Measurements from ENCODE around the gene PIMREG.

The PIMREG gene

GRCh38 chr17:6439951-6440350 is 4.3 kb upstream of the PIMREG start:
- no peak for DNase-seq

DNA sequence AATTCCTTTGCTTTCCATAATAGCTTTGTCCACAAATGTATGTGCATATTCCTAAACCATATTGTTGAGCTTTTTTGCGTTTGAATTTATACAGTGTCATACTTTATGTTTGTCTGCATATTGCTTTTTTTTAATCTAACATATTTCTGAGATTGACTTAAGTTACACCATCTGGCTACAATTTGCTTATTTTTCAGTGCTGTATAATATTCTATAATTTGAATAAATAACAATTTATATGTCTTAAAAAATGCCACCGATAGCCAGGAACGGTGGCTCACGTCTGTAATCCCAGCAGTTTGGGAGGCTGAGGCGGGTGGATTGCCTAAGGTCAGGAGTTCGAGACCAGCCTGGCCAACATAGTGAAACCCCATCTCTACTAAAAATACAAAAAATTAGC is 1.5 kb upstream of the PIMREG start:
- DNase-seq = no peak

GRCh38 chr17:6444571-6445335 is 498 bp downstream of the PIMREG start:
- no peak for DNase-seq

GRCh38 chr17:6446516-6447100 is 2.4 kb downstream of the PIMREG start:
- no peak for DNase-seq

DNA sequence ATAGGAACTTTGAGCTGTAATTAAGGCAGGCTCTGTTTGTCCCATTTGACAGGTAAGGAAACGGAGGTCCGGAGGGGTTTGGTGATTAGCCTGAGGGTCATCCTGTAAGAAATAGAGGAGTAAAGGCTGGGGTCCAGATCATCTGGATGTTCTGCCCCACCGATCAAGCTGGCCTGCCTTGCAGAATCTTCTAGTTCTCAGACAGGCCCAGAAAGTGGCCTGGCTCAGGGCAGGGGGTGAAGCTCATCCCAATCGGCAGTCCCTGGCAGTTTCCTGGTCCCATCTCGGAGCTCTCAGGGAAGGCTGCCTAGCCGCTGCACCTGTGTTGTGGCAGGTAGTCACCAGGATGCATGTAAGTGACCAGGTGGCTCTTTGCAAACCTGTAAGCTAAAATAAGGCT is 4.2 kb downstream of the PIMREG start:
- DNase-seq = no peak

DNA sequence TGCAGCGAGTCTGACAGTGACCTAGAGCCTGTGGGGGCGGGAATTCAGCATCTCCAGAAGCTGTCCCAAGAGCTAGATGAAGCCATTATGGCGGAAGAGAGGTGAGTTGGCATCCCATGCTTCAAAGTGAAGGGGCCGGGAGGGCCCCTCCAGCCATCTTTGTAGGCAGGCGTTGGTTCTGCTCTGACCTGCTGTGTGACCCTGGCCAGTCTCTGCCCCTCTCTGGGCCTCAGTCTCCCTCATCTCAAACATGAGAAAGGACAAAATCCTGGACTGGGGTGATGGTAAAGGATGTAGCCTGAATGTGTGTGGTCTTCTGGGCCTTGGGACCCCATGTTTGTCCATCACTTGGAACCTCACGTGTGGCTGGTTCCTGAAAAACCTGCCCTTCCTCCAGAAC is 5.1 kb downstream of the PIMREG start:
- no peak for DNase-seq

DNA sequence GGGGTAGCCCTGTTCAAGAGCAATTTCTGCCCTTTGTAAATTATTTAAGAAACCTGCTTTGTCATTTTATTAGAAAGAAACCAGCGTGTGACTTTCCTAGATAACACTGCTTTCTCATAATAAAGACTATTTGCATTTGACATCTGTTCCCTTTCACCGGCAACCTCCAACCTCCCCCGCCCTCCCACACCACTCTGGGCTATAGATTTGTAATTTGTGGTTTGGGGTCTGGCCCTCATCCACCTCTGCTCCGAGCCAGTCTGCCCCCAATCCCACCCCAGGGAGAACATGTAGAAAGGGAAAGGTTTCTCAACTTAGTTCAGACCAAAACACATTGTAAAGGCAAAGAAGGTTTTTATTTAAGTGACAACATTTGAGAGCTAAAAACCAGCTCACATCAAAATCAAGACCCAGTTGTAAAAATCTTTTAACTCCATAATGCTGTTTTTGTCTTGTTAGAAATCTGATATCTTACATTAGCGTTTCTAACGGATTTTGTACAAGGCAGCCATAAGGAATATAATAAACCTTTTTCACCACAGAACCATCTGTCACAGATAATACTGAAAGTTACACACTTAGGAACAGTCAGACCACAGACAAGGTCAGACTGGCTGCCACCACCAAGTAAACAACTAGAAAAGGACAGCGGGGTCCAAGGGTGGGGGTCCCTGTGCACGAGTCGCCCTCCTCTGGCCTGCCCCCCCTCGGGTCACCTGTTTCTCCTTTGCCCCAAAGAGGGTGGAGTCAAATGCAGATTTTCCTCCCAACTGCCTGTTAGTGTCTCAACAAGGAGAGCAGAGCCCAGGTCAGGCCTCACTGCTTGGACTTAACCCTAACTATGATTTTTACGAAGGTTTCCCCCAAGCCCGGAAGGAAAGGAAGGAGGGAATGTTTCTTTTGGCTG is 6.9 kb downstream of the PIMREG start:
- DNase-seq = no peak

GRCh38 chr17:6452471-6453266 is 8.4 kb downstream of the PIMREG start:
- no peak for DNase-seq

- DNase-seq = no peak
These were observed 9.2 kb downstream of the PIMREG start for GRCh38 chr17:6453279-6454024.

DNA sequence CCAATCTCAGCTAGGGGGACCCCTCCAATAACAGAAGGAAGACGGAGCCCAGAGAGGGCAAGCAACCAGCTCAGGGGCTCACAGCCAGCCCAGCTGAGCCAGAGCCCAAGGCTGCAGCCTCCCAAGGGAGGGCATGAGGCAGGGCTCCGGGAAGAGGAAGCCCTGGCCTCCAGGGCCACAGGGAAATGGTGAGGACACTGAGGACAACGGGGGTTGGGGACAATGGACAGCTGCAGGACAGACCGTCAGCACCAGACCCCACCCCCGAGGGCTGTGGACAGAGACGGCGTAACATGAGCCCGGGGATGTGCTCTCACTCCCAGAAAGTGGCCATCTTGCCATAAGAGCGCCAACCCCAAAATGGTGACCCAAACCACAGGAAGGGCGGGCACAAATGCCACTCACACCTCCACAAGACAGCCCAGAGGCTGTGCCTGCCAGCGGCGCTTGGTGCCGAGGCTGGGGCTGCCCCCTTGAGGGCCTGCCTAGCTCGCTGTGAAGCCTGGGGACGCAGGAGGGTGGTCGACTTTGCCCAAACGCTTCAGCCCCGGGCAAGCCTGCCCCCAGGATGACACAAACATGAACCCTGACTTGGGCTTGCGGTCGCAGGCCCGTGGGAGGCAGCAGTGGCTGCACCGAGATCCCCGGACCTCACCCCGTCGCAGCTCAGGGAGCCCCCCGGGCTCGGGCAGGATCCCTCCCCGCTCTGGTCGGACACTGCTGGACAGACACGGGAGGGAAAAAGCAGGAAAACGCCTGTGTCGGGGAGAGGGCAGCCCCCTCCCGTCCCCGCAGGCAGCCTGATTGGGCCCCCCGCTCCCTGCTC is 10.5 kb downstream of the PIMREG start:
- no peak for DNase-seq

- no peak for DNase-seq
These were observed 11.1 kb downstream of the PIMREG start for GRCh38 chr17:6455321-6455705.

DNA sequence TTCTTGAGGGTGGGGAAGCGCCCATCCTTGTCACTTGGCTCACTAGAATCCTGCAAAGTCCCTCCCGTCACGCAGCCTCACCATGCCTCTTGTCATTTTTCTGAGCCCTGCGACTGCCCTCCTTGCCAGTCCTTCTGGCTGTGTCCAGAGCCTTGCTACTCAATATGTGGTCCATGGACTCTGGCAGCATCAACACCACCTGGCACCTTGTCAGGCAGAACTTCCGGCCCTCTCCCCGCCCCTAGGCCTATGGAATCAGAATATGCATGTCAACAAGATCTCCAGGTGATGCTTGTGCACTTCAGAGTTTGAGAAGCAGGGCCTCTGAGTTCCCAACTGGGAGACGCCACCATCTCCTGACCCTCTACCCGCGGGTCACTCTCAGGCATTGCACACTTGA is 12.1 kb downstream of the PIMREG start:
- DNase-seq = no peak

DNA sequence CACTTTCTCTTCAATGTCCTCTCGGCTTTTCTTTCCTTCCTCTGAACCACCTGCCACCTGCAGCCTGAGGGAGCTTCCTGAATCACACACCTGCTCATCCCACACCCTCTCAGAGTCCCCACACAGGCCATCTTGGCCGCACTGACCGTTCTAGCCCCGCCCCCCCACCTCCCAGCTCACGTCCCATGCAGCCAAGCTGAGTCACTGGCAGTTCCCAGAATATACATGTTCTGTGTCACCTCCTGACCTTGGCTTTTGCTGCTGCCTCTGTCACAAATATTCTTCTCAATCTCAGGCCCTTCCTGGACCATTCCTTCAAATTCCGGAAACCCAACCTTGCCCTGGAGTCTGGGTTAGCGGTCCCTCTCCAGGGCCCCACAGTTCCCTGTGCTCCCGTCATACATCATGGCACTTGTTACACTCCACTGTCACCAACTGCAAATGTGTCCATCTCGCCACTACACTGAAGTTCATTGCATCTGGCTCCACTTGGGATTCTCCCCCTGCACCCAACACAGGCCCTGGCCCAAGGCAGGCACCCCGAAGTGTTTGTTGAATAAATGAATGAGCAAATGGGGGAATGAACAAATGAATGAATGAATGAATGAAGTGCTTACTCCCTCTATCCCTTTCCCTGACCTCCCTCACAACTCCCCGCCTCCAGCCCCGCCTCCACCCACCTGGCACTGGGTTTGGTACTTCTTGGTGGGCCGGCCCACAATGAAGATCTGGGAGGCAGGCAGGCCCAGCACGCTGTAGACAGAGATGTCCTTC is 12.8 kb downstream of the PIMREG start:
- no peak for DNase-seq

GRCh38 chr17:6457688-6458459 is 13.6 kb downstream of the PIMREG start:
- DNase-seq = no peak

- DNase-seq = no peak
These were observed 14.2 kb downstream of the PIMREG start for GRCh38 chr17:6458460-6458950.

- DNase-seq = no peak
These were observed 16.4 kb downstream of the PIMREG start for GRCh38 chr17:6460531-6461161.

DNA sequence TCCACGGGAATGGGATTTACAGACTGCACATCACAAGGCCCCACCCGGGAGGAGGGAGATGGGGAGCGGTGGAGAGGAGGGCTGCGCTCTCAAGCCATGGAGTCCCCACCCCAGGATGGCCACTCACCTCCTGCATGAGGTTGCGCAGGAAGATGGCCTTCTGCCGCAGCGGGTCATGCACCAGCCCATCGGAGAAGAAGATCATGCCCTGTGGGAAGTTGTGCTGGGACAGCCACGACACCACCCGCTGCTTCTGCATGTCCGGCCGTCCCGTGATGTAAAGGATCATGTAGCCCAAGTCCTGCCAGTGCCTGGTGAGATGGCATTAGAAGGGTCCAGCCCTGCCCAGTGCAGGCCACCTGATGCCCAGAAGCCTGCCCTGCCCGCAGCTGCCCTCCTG is 17.0 kb downstream of the PIMREG start:
- DNase-seq = no peak

DNA sequence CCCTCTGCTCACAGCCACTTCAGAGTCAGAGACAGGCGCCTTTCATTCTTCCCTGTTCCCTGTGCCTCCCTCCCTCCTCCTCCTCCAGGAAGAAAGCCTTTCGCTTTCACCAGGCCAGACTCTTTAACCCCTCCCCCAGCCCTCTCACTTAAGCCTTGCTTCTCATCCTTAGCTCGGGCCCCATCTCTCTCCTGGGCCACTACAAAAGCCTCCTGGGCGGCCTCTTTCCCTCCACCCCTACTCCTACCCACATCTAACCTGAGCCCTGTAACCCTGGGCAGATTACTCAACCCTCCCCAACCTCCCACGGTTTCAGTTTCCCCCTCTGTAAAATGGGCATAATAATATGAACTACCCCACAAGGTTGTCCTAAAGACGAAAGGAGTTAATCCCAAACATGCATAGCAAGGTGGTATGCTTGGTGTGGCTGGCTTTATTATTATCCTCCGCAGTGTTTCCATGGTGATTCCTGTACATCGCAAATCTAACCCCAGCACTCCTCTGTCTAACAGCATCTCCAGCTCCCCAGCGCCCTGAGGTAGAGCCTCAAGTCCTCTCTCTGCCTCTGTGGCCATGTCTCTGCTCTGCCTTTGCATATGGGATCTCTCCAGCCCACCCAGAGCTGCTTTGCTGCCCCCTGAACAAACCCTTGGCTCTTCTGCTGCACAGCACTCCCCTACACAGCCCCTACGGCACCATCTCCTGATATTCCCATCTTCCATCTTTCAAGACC is 17.7 kb downstream of the PIMREG start:
- DNase-seq = no peak

All from activated T-cell treated with anti-CD3 and anti-CD28 coated beads for 4 hours (primary cell).